Endothelial cell of umbilical vein (primary cell): Measurements from ENCODE around the gene RPL18. TPM values are rescaled to one million over a fixed set of nuclear protein-coding genes. Genes with fewer than 3 reads are reported as not detected.

ENCODE experiments used
- BruUV-seq: library from RNA; stranded (reverse); fragments of 400-500 nt; replicated peaks from 2 replicates; lab custom pipeline; 2021; lab: Mats Ljungman, UMichigan
- CTCF ChIA-PET: fragments of 300-600, 350-600 bp; sonication (Branson Sonifier 250); formaldehyde crosslinking; loops from one replicate; lab custom pipeline; 2021; ENCODE audit warnings: antibody characterized with exemption, inconsistent platforms; lab: Charles Lee
- POLR2A ChIA-PET: fragments of 300-600, 350-600 bp; sonication (Branson Sonifier 250); formaldehyde crosslinking; loops from one replicate; lab custom pipeline; 2021; ENCODE audit warnings: antibody characterized with exemption, inconsistent platforms; lab: Charles Lee
- DNase-seq: peaks from one replicate; pipeline ENCODE4 v3.0.0-alpha.2; 2011; ENCODE audit warnings: low read depth, low spot score
- FAIRE-seq: peaks from 2 replicates; lab custom pipeline; 2011; peaks lifted over from hg19 to GRCh38; lab: Jason Lieb, UNC
- H2AFZ ChIP-seq: 2 replicates; pipeline ENCODE4 v1.6.0; 2012; ENCODE audit warnings: low read depth, low read length, control low read depth, inconsistent platforms
- H3K27ac ChIP-seq: 2 replicates; pipeline ENCODE4 v1.5.1; 2011; ENCODE audit warnings: low read depth, mild to moderate bottlenecking, control low read depth, low read length, moderate library complexity; ENCODE audit not compliant: insufficient read depth
- H3K27me3 ChIP-seq, 2 experiments: 2 replicates each; pipeline versions ENCODE4 v1.6.0 to v1.6.1; 2011; ENCODE audit warnings: low read length in 2 of 2, mixed read lengths in 1 of 2; ENCODE audit not compliant: control insufficient read depth in 2 of 2, insufficient read depth in 2 of 2
- H3K36me3 ChIP-seq, 2 experiments: 2 replicates in 1 of 2; 3 replicates in 1 of 2; pipeline ENCODE4 v1.5.1; 2011; ENCODE audit warnings: low read length in 2 of 2, mild to moderate bottlenecking in 1 of 2, moderate library complexity in 1 of 2; ENCODE audit not compliant: control insufficient read depth in 2 of 2, insufficient read depth in 2 of 2; ENCODE audit errors: extremely low read depth in 1 of 2
- H3K4me1 ChIP-seq: 3 replicates; pipeline ENCODE4 v1.5.1; 2011; ENCODE audit warnings: mild to moderate bottlenecking, low read length; ENCODE audit not compliant: control insufficient read depth, insufficient read depth; ENCODE audit errors: extremely low read depth
- H3K4me2 ChIP-seq: 2 replicates; pipeline ENCODE4 v1.6.1; 2011; ENCODE audit warnings: low read length, control low read depth, mixed read lengths; ENCODE audit not compliant: insufficient read depth
- H3K4me3 ChIP-seq, 3 experiments: fragments of 200-600 bp in 1 of 3; sonication (generic), shearing (Covaris generic) in 1 of 3; replicated peaks in 1 of 3; 2 replicates each; pipeline ENCODE4 v1.5.1; 2011 to 2016; ENCODE audit warnings: control low read depth in 3 of 3, low read length in 3 of 3, mild to moderate bottlenecking in 2 of 3, inconsistent platforms in 1 of 3, low read depth in 1 of 3, moderate library complexity in 1 of 3; ENCODE audit not compliant: insufficient read depth in 1 of 3
- H3K79me2 ChIP-seq: 2 replicates; pipeline ENCODE4 v1.6.0; 2012; ENCODE audit warnings: low read length, inconsistent platforms; ENCODE audit not compliant: control insufficient read depth, insufficient read depth
- H3K9ac ChIP-seq: replicated peaks from 2 replicates; pipeline ENCODE3; 2011; ENCODE audit warnings: low read length, control low read depth; ENCODE audit not compliant: insufficient read depth; ENCODE audit errors: extremely low read depth
- H3K9me1 ChIP-seq: replicated peaks from 3 replicates; pipeline ENCODE4 v1.6.0; 2011; ENCODE audit warnings: mild to moderate bottlenecking, low read length; ENCODE audit not compliant: control insufficient read depth, insufficient read depth; ENCODE audit errors: extremely low read depth
- H3K9me3 ChIP-seq: replicated peaks from 2 replicates; pipeline ENCODE4 v1.5.1; 2012; ENCODE audit warnings: low read length, inconsistent platforms; ENCODE audit not compliant: control insufficient read depth, insufficient read depth
- H4K20me1 ChIP-seq: replicated peaks from 2 replicates; pipeline ENCODE3; 2011; ENCODE audit warnings: mild to moderate bottlenecking, low read length; ENCODE audit not compliant: control insufficient read depth, insufficient read depth; ENCODE audit errors: extremely low read depth
- CTCF ChIP-seq, 2 donors: IDR thresholded peaks; 1 replicate in 1 of 2; 2 replicates in 1 of 2; pipeline ENCODE4 v1.5.1; 2011; ENCODE audit warnings: low read length in 2 of 2, mild to moderate bottlenecking in 2 of 2, moderate library complexity in 2 of 2, control low read depth in 1 of 2, inconsistent platforms in 1 of 2, low read depth in 1 of 2; ENCODE audit not compliant: insufficient read depth in 1 of 2; ENCODE audit errors: extremely low read depth in 1 of 2
- EZH2 ChIP-seq: IDR thresholded peaks from 2 replicates; pipeline ENCODE4 v1.6.1; 2012; ENCODE audit warnings: borderline replicate concordance, low read depth, mild to moderate bottlenecking, moderate library complexity, low read length, inconsistent platforms; ENCODE audit not compliant: severe bottlenecking
- dilution Hi-C: fragments of 300-500 bp; cut with MboI; formaldehyde crosslinking; loops from one replicate; pipeline ENCODE4 v1.15.0; 2019; ENCODE audit warnings: low sequenced_read_pairs; ENCODE audit not compliant: extremely low pct_ligation_motif_present
- intact Hi-C: fragments of 100-400 bp; cut with micrococcal nuclease; formaldehyde crosslinking; loops from one replicate; pipeline ENCODE4 v1.10.0; 2022
- polyA plus RNA-seq, 4 experiments: library from polyadenylated mRNA; depleted of rRNA in 3 of 4; stranded (reverse) in 3 of 4; unstranded in 1 of 4; fragments of >200 nt; gene quantifications; 2 replicates each; pipeline versions ENCODE4 v1.2.1 to v1.2.3, GENCODE V29; 2011 to 2012; ENCODE audit warnings: missing spikeins in 1 of 4
- total RNA-seq: library from RNA; stranded (reverse); gene quantifications from 2 replicates; pipeline ENCODE4 v1.2.3, GENCODE V29; 2021

RPL18 gene
- total and polyA plus RNA-seq, 2 donors (not counting 3 experiments of a cell fraction or from before 2014, with no cell fraction given): 1,407 to 2,154 TPM

DNA sequence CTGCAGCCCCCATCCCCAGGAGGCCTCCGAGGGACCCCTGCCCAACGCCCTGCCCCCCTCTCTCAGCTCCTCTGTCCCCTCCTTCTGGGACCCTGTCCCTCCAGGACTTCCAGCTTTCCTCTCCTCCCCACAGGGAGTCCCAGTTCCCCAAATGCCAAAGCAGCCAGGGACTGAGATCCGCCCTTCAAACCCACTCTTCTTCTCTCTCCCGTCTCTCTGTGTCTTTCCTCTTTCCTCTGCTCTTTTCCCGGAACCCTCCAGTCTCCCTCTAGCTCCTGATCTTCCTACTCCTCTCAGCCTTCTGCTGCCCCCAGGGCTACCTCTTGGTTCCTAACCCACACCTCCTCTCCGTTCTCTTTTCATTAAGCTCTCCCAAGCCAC lies 26.6 kb upstream of the RPL18 start:
- POLR2A ChIA-PET: interaction anchor here (0.6 to 1.7 kb wide), 4 partner anchors 26 to 166 kb away, joined by 3 to 7 read pairs (median 3); partner anchors contain the start of genes IZUMO1, RPL18 and SPHK2
- Histone ChIP-seq H3K9ac (no peak overlapping the region), H3K4me1 (peaks cover 9% of the 10 kb centered on the region), H3K4me2 (peak overlapping the region; percentile 72), H3K27me3 (peaks cover 0 to 2% of the 10 kb centered on the region in 2 experiments), H4K20me1 (no peaks in the 10 kb centered on the region), H3K36me3 (no peaks in the 10 kb centered on the region), H3K79me2 (no peaks in the 10 kb centered on the region), H3K4me3 (peak overlapping the region in 1 of 3 experiments; percentile 40), H3K9me1 (no peaks in the 10 kb centered on the region), H3K27ac (no peak overlapping the region), H3K9me3 (no peaks in the 10 kb centered on the region), H2AFZ (peak overlapping the region; percentile 36)
- FAIRE-seq: no peak
- BruUV-seq: no TSS peak
- dilution Hi-C loops: no loop called here
- CTCF ChIA-PET: interaction anchor here (0.6 to 2.7 kb wide), 25 partner anchors 10 to 325 kb away, joined by 3 to 41 read pairs (median 8); partner anchors contain the start of genes FUT2, HSD17B14, IZUMO1 and NTN5
- TF ChIP-seq CTCF (IDR thresholded peaks at IDR 0.05; ENCODE audit: extremely low read depth in 1 of 2, insufficient read depth in 1 of 2, low read depth in 1 of 2, low read length in 2 of 2) (no peak), EZH2 (peak; percentile 52)
- intact Hi-C loops: no loop called here
- DNase-seq: no peak
